NCI-H1105 (cell line): Measurements from ENCODE around the gene CLEC4M.
"Not testable (repeated sequence)": the region's sequence is repeated elsewhere in the genome, so short reads cannot be mapped to it uniquely, and the experiment has no call there.

Experiments
- DNase-seq: peaks from one replicate; lab custom pipeline; 2025; lab: John Stamatoyannopoulos, UW

CLEC4M gene

GRCh38 chr19:7811989-7812388, 48.9 kb downstream of the CLEC4M start:
- DNase-seq: no peak

GRCh38 chr19:7815325-7815724, 52.3 kb downstream of the CLEC4M start:
- no peak for DNase-seq

- not testable (repeated sequence) for DNase-seq
Measured at GRCh38 chr19:7816040-7816439, 53.0 kb downstream of the CLEC4M start.

GRCh38 chr19:7817801-7818200, 54.8 kb downstream of the CLEC4M start:
- no peak for DNase-seq

GRCh38 chr19:7818806-7819205, 55.8 kb downstream of the CLEC4M start:
- no peak for DNase-seq
